Uterus (tissue), 2 donors: Measurements from ENCODE around the gene TBC1D32.

Source experiments
- CTCF ChIP-seq, 4 experiments: fragments of 200-600 bp in 2 of 4; fragments of 450-650 bp in 2 of 4; sonication (generic) in 2 of 4; IDR thresholded peaks; one replicate each; pipeline ENCODE4 v1.5.1; 2016 to 2019; ENCODE audit warnings: antibody characterized with exemption in 4 of 4, mild to moderate bottlenecking in 2 of 4, moderate library complexity in 1 of 4
- POLR2A ChIP-seq, 2 donors: fragments of 450-650 bp; IDR thresholded peaks; one replicate each; pipeline ENCODE4 v1.6.1; 2016; ENCODE audit warnings: antibody characterized with exemption in 2 of 2, mild to moderate bottlenecking in 1 of 2, moderate library complexity in 1 of 2

- no peak for TF ChIP-seq CTCF (IDR thresholded peaks at IDR 0.05)
- no peak for TF ChIP-seq POLR2A (IDR thresholded peaks at IDR 0.05)
Measured at GRCh38 chr6:121064345-121064744, 269.9 kb downstream of the TBC1D32 start.
